GM21717 (cell line): ENCODE measurements around the gene CNTN5.

Experiments used
- ATAC-seq: cut with Tn5 transposase; IDR thresholded peaks from one replicate; pipeline ENCODE4 v1.9.1; 2021; ENCODE audit warnings: mild to moderate bottlenecking, moderate library complexity; ENCODE audit not compliant: unreplicated experiment

The CNTN5 gene

DNA sequence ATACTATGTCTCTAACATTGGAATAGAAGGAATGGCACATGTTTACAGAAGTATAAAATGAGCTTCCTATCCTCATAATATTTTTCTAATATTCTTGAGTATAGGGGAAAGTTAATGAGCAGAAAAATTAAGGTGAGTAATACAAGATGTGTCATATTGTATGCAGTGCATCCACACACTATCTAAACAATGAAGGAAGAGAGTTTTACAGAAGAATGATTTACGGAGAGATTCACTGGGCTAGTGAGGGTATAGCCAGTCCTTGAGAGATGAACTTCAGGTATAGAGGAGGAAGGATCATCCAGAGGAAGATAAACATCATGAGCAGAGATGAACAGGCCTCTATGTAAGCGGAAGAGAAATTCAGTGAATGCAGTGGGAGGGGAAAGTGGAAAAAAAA lies 569.0 kb downstream of the CNTN5 start:
- ATAC-seq = no peak

DNA sequence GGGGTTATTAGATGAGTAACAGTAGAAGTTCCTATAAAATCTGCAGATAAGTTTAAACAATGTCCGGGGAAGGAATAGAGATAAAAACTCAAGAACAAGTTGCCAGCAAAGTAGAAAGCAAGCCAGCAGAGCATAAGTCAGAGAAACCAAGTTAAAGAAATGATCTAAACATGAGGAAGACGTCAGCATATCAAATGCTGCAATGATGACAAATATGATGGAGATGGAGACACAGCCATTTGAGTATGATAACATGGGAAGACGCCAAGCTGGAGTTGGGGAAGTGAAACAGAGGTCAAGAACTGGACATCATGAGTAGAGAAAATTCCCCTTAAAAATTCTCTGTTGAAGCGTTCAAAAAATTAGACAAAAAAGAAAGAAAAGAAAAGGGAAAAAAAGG lies 571.5 kb downstream of the CNTN5 start:
- no peak for ATAC-seq

DNA sequence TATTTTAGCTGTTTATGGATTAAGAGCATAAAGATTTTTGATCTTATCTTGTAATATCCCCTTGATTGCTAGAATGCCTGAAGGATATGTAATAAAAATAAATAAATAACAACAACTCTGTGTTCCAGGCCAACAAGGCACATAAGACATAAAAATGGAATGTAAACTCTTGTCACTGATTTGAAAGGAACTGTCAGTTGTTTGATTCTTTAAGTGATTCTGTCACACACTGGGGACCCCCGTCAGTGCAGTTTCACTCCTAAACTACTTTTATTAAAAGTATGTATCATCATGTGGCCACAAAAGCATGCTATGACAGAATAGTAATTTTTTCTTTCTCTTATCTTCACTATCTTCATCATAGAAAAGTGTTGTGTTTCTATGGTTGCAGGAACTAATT lies 572.4 kb downstream of the CNTN5 start:
- no peak for ATAC-seq

DNA sequence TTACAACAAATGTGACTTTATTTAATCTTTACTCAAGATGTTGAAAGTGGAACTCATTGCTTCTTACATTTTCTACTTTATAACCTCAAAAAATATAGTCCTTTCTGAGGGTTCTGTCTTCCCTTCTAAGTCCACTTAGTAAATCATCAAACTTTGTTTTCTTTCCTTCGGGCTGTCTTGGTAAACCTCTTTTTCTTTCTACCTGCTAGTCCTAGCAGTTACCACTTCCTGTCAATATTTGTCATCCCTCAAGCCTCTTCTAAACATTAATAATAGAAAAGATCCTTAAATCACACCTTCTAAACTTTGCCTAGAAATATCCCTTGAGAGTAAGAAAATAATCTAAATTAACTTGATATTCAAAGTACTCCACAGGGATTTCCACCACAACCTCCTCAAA lies 580.4 kb downstream of the CNTN5 start:
- no peak for ATAC-seq

DNA sequence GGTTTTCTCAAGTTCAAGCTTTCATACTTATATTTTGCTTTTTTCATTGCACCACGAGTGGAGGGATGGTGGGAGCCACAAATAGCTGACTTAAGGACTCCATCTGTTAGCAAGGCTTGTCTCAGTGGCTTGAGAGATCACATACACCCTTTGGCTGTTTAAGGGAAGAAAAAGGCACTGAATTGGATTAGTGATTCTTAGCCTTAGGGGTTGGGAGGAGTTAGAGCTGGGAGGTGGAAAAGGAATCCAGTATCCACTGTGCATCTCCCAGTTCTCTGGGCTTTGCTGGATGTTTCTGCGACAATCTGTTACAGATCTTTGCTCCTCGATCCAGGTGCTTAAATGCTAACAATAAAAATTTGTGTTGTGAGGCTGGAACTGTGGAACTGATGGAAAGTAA lies 593.6 kb downstream of the CNTN5 start:
- ATAC-seq = no peak

DNA sequence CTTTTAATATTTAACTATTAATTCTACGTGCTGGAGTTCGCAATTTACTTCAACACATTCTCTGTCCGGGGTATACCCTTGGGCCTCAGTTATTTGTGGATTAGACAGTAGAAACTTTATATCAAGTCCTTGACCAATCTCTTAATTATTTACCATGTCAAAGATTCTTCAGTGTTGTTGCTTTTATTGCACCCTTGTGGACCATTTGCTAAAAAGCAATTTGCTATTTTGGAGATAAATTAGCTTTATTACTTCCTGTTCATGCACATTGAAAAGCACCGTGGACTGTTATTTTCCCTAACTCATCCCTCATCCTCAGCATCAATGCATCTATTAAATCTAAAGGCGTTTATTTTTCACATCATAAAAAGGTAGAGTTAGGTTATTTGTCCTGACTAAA lies 609.9 kb downstream of the CNTN5 start:
- ATAC-seq = no peak

DNA sequence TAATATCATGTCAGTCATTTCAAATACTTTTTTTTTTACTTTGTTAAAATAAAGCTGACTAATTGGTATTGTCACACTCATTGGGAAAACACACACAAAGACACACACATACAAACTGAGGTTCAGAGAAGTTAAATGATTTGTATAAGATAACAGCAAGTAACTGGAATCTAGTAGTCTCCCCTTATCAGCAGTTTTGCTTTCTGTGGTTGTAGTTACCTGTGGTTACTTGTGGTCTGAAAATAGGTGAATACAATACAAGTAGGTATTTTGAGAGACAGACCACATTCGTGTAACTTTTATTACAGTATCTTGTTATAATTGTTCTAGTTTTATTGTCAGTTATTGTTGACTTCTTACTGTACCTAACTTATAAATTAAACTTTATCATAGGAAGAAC lies 610.9 kb downstream of the CNTN5 start:
- ATAC-seq = no peak

DNA sequence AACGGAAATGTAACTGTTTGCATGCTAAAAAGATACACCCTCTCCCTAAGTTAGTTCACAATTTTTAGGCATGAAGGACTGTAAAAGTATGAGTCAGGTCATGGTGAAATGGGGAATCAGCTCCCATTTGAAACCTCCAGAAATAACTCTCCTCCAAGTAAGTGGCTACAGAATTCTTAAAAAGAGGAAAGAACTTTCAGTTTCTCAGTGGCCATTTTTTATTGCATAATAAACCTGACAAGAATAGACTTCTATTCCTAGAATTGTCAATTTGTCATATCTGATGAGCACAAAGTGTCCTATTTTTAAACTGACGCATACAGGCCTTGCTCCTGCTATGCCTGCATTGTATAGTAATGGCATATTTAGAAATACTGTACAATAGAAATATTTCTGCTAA lies 612.2 kb downstream of the CNTN5 start:
- ATAC-seq = no peak

DNA sequence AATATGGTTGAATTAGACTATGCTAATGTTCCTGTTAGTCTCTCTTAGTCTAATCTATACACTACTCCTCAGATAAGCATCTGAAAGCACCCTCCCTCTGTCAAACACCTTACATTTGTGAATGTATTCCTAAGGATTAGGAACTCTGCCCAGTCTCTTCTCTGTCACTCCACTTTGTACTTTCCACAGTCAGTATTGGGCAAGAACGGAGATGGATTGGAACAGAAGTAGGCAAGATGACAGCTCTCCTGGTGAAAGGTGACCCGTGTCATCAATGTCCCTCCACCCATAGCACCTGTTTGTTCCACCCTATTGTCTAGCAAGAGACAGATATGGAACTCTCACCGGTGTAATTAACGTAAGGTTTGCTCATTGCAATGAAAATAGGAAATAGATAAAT lies 613.8 kb downstream of the CNTN5 start:
- no peak for ATAC-seq

DNA sequence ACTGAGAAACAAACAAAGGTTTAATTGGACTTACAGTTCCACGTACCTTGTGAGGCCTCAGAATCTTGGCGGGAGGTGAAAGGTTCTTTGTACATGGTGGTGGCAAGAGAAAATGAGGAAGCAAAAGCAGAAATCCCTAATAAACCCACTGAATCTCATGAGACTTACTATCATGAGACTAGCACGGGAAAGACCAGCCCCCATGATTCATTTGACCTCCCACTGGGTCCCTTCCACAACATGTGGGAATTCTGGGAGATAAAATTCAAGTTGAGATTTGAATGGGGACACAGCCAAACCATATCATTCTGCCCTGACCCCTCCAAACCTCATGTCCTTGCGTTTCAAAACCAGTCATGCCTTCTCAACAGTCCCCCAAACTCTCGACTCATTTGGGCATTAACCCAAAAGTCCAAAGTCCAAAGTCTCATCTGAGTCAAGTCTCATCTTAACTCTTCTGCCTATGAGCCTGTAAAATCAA lies 617.4 kb downstream of the CNTN5 start:
- ATAC-seq = no peak

DNA sequence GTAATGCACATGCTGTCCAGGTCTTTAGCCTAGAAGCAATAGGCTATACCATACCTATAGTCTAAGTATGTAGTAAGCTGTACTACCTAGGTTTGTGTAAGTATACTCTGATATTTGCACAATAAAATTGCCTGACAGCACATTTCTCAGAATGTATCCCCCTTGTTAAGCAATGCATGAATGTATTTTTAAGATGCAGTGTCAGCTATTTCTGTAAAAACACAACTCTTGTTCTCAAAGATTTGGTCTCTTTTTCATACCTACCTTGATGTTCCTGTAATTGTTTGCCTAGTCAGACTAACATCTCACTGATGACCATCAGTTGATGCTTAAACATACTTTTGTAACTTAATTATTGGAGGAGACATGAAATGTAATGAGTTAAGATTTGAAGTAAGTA lies 619.9 kb downstream of the CNTN5 start:
- ATAC-seq = no peak

DNA sequence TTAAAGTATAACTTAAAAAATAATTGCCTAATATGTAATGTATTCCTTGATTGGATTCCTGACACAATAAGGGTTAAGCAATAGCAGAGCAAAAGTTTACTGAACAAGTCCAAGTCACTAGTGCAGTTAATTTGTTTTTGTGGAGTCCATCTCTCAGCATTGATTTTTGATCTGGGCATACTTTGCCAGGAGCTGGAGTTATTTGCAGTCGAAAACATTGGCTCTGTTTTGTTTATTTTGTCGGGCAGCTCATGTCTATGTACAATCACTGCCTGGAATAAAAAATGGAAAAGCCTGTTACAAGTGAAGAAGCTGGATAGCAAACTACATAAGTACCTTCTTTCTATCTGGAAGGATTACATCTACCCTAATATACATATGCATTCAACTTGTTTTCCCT lies 625.2 kb downstream of the CNTN5 start:
- ATAC-seq = no peak

DNA sequence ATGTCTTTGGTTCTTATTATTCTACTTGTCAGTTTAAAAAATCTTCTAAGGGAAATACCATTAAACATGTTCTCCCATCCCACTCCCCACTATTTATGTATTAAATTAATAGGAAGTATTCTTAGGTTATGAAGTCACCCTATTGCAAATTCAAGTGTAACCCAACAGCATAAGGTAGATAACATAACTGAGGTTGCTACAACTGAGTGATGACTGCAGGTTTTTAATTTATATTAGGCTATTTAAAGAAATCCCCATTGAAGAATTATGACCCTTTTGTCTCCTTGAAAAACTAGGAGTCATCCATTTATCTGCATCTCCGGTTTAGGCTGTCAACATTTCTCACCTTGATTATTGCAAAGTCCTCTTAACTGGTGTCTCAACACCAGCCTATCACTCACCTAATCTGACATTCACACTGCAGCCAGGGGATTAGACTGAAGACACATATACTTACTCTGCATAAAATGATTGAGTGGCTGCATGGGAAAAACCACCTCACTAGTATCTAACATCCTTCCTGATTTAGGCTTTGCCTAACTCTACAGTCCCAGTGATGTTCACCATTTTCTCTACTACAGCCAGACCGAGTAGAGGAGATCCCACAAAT lies 649.4 kb downstream of the CNTN5 start:
- ATAC-seq = no peak

DNA sequence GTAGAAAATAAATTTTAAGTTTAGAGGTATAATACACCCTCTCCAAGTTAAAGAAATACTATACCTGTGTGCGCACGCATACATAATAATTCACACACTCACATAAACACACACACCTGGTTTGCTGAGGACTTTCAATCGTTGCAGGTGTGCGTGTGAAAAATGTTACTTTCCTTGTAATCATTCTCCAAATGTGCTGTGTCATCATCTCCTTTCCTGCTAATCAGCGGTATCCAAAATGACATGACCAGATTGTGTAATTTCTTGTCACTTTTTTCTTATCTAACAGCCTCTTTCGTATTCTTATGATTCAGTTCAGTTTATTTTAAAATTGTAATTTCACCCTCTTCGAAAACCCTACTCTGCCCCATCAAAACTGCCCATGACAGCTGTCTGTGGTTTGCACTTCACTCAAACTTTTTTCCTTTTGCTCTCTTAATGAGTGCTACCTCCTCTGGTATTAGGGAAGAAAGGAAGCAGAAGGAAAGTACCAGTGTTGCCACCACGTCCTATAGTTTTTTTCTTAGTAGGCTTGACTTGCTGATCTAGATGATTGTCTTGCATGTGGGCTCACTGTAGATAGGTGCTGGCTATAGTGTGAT lies 651.2 kb downstream of the CNTN5 start:
- ATAC-seq = no peak

DNA sequence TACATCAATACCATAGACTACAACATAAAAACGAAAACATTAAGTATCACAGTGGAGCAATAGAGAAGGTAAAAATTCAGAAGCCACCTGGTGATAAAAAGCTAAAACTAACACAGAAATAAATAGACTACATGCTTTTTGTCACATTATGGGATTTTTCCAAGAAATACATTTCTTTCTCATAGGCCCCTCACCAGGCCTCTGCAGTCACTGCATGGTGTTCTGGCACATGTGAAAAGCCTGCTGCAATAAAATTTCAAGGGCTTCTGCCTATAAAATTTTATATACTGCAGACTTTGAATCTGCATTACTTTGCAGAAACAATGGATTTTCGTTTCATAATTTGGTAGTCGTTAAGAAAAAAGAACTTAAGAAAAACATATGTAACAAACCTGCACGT lies 655.5 kb downstream of the CNTN5 start:
- no peak for ATAC-seq

DNA sequence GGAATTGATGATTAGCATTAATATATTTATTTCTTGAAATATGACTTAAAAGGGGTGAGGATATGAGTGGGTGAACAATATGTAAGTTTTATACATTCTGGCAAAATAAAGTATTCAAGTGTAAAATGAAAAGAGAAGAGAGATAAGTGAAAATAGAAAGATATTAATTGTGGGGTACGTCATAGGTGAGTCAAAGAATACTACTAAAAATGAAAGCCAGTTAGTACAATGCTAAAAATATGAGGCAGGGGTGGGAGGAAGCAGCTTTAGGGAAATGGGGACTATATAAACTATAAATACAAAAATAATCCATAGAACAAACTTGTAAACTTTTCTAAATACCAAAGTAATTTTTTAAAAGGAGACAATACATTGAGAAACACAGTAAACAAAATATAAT lies 661.4 kb downstream of the CNTN5 start:
- ATAC-seq = no peak

DNA sequence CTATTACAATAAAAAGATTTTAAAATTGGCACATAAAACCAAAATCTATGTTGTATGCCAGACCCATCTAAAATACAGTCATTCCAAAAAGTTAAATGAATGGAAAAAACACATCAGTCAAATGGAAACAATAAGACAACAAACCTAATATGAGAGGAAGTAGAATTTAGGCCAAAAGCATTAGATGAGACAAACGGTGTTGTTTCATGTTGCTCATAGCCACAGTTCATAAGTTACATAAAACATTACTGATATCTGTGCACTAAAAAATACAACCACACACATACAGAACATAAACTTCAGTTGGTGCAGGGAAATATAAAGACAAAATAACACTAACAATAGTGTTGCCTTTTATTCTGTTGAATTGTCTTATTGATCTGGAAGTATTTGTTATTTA lies 661.9 kb downstream of the CNTN5 start:
- no peak for ATAC-seq

DNA sequence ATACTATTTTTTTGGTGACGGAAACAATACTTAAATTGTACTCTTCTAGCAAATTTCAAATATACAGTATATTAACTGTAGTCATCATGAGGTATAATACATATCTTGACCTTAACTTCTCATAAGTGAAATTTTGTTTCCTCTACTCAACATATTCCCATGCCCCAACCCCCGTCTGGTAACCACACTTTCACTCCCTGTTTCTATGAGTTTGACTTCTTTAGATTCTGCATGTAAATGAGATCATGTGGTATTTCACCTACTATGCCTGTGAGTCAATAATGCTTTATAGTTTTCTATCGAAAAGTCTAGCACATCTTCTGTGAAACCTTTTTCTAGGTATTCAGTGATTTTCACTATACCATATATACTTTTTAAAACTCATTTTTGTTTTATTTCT lies 663.2 kb downstream of the CNTN5 start:
- peak; percentile 56 for ATAC-seq

DNA sequence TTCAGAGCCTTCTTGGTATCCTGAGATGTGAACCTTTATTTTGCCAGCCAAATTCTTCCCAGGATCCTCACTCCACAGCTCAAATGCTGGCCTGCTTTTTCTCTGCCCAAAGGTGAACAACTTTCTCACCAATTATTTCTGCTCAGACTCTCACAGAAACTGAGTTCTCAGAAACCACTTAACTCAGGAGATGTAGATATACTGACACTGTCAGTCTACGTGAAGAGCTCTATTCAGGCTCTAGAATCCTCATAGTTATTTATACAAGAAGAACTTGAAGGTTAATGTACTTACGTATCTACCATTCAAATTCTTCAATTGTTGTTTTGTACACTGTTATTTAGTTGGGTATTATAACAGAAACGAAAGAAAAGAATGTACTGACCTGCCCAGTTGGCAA lies 666.1 kb downstream of the CNTN5 start:
- ATAC-seq = no peak

DNA sequence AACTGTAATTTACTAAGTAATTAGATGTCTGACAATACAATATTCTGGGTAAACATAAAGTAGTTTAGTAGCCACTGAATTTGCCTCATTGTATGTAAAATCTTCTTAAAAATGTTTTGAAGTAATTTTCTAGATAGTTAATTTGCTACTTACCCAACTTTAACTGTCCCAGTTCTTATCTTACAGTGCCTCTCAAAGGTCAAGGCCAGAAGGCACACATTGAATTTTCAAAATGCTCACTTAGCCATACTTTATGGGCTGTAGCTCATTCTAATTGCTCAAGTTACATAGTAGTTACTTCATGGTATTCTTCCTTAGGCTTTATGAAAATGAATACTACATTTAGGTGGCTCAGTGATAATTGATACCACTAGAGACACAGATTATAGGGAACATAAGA lies 666.6 kb downstream of the CNTN5 start:
- ATAC-seq = no peak

DNA sequence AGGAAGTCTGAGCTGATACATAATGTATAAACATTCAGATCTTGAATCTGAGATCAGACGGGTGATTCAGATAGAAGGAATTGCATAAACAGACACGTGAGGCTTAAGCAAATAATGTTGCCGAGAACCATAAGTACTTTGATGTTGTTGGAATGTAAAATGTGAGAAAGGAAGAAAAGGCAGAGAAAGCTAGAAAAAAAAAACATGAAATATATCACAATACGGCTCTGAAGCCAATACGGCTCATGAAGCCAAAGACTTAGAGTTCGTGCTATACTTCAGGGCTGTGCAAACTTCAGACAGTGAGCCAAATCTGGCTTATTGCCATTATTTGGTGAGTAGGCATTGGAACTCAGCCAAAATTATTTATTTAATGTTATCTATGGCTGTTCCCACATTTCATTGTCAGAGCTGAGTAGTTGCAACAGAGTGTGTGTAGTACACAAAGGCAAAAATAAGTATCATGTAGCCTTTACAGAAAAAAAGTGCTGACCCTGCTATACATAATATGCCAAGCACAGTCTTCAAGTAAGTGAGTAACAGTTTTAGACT lies 673.3 kb downstream of the CNTN5 start:
- no peak for ATAC-seq

DNA sequence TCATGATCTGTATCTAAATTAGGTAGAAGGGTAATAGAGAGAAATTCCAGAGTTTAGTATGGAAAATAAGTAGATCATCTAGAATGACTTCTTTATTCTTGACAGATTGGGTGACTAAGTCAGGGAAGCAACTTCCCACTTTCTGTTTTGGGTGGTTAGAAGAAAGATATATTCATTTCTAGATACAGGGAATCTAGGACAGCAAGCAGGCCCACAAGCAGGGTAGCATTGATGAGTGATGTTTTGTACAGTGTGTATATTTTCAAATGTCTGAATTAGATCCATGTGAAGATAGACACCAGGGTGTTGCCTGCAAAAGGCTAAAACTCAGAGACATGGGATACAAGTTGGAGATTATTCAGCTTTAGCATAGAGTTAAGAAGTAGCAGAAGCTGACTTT lies 674.4 kb downstream of the CNTN5 start:
- no peak for ATAC-seq

DNA sequence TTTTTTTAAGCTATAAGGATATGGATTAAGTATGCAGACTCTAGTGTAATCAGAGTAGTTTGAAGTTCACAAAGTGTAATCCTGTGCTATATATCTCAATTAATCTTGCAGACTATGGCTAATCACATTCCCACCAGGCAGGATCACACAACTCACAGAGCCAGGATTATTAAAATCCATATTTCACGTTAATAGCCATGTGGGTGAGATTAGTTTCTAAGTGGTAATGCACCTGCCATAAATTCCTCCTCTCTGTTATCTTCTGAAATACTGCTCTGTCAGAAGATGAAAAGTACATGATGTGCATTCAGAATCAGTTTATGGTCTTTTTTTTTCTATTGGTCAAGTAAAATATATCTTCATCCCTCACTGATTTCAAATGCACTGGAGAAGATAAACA lies 686.1 kb downstream of the CNTN5 start:
- no peak for ATAC-seq
